ENCODE measurements around the gene MAF.

MAF gene

GRCh38 chr16:79600638-79601091, at the start of gene MAF:
TSS of gene MAF (minus strand) at chr16:79600737. CDS start at chr16:79599902, 835 bp downstream.
- in situ Hi-C loops (cut with MboI; ENCODE audit: low sequenced_read_pairs): no loop called here

GRCh38 chr16:79648826-79649225, 48.3 kb upstream of the MAF start:
- in situ Hi-C loops (cut with MboI; ENCODE audit: low sequenced_read_pairs): no loop called here

- in situ Hi-C loops (cut with MboI; ENCODE audit: low sequenced_read_pairs): no loop called here
These were observed 47.0 kb upstream of the MAF start for GRCh38 chr16:79647586-79647985.

GRCh38 chr16:79645701-79646100, 45.2 kb upstream of the MAF start:
- in situ Hi-C loops (cut with MboI; ENCODE audit: low sequenced_read_pairs): no loop called here

- in situ Hi-C loops (cut with MboI; ENCODE audit: low sequenced_read_pairs): no loop called here
These were observed 44.6 kb upstream of the MAF start for GRCh38 chr16:79644971-79645667.

- in situ Hi-C loops (cut with MboI; ENCODE audit: low sequenced_read_pairs): no loop called here
These were observed 42.1 kb upstream of the MAF start for GRCh38 chr16:79642652-79643051.

- in situ Hi-C loops (cut with MboI; ENCODE audit: low sequenced_read_pairs): no loop called here
These were observed 40.2 kb upstream of the MAF start for GRCh38 chr16:79640513-79641360.

GRCh38 chr16:79639576-79640311, 39.2 kb upstream of the MAF start:
- in situ Hi-C loops (cut with MboI; ENCODE audit: low sequenced_read_pairs): no loop called here

- in situ Hi-C loops (cut with MboI; ENCODE audit: low sequenced_read_pairs): no loop called here
These were observed 37.8 kb upstream of the MAF start for GRCh38 chr16:79638386-79638785.

- in situ Hi-C loops (cut with MboI; ENCODE audit: low sequenced_read_pairs): no loop called here
These were observed 35.0 kb upstream of the MAF start for GRCh38 chr16:79635488-79635887.

GRCh38 chr16:79634298-79634697, 33.8 kb upstream of the MAF start:
- in situ Hi-C loops (cut with MboI; ENCODE audit: low sequenced_read_pairs): no loop called here

- in situ Hi-C loops (cut with MboI; ENCODE audit: low sequenced_read_pairs): no loop called here
These were observed 31.8 kb upstream of the MAF start for GRCh38 chr16:79632289-79632688.

GRCh38 chr16:79628988-79629387, 28.5 kb upstream of the MAF start:
- in situ Hi-C loops (cut with MboI; ENCODE audit: low sequenced_read_pairs): no loop called here

GRCh38 chr16:79628501-79628975, 28.0 kb upstream of the MAF start:
- in situ Hi-C loops (cut with MboI; ENCODE audit: low sequenced_read_pairs): no loop called here

- in situ Hi-C loops (cut with MboI; ENCODE audit: low sequenced_read_pairs): no loop called here
These were observed 26.6 kb upstream of the MAF start for GRCh38 chr16:79627092-79627491.

- in situ Hi-C loops (cut with MboI; ENCODE audit: low sequenced_read_pairs): no loop called here
These were observed 25.2 kb upstream of the MAF start for GRCh38 chr16:79625738-79626137.

- in situ Hi-C loops (cut with MboI; ENCODE audit: low sequenced_read_pairs): no loop called here
These were observed 23.3 kb upstream of the MAF start for GRCh38 chr16:79623824-79624223.

- in situ Hi-C loops (cut with MboI; ENCODE audit: low sequenced_read_pairs): no loop called here
These were observed 22.5 kb upstream of the MAF start for GRCh38 chr16:79623062-79623461.

GRCh38 chr16:79621027-79621426, 20.5 kb upstream of the MAF start:
- in situ Hi-C loops (cut with MboI; ENCODE audit: low sequenced_read_pairs): no loop called here

- in situ Hi-C loops (cut with MboI; ENCODE audit: low sequenced_read_pairs): no loop called here
These were observed 18.1 kb upstream of the MAF start for GRCh38 chr16:79618692-79619050.

- in situ Hi-C loops (cut with MboI; ENCODE audit: low sequenced_read_pairs): no loop called here
These were observed 17.6 kb upstream of the MAF start for GRCh38 chr16:79618041-79618691.

Data from hTERT RPE-1 (cell line).